ENCODE results near the gene NAPA. TPM values are rescaled to one million over a fixed set of nuclear protein-coding genes. Genes with fewer than 3 reads are reported as not detected.

Gene NAPA
- total RNA-seq = 59.2 TPM

DNA sequence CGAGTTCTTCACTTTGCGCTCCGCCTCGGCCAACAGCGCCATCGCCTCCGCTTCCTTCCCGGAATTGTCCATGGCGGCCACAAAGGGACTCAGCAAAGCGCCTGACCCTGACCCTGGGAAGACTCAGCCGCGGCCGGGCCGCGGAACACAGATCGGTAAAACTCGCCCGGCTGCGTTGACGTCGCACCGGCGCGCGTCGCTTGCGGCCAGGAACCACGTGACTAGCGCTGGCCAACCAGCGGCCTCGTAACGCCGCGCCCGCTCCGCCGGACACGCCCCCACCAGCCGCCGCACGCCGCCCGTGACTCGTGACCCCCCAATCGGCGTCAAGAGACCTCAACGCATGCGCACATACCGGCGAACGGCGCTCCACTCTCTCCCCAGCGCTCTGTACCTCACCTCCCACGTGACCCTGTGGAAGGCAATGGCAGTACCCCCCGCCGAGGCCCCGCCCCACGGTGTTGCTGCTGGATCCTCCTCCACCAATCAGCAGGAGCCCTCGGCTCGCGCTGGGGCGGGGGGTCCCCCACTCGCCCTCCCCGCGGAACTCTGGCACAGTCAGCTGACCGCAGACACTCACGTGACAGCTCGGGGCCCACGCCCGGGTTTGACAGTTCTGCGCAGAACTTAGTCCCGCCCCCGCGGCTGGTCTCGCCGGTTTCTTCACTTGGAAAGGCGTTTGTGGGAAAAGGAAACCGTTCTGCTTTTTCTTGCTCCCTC lies at the start of gene NAPA:
NAPA (minus strand) TSS at position 195 of the 720 bp plus-strand sequence; CDS start at position 72, 123 bp downstream.

DNA sequence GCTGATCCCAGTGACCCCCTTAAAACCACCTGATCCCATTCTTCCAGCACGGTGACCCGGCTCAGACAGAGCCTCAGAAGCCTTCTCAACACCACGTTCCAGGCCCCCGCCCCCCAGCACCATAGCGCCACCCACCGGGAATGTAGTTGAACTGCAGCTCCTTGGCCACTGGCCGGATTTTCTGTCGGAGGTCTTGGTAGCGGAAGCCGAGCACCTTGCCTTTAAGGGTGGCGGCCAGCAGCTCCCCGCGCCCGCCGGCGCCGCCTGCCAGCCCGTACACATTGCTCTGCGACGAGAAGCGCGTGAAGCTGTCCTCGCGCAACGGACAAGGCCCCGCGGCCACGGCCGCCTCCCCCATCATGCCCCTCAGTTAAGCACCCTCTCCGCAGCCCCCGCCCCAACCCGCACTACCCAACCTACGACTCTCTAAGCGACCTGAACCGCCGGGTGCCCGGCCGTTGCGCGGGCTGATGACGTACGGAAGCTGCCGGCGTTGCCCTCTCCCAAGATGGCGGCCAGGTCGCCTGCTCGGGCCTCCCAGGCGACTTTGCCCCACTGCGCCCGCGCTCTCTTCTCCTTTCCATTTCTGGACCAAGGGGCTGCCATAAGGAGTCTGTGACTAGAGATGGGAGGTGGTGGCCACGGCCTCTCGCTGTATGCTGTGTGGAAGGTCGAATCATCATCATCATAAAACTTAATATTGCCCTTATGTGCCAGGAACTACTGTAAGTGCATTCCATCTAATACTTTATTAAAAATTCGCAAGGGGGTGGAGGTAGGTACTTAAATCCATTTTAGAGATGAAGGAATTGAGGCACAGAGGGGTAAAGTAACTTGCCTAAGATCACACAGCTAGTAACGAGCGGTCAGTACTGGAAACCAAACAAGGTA lies 30.8 kb downstream of the NAPA start, which contains the start of gene KPTN:
KPTN (minus strand) TSS at position 420 of the 891 bp plus-strand sequence; CDS start at position 361, 59 bp downstream.

DNA sequence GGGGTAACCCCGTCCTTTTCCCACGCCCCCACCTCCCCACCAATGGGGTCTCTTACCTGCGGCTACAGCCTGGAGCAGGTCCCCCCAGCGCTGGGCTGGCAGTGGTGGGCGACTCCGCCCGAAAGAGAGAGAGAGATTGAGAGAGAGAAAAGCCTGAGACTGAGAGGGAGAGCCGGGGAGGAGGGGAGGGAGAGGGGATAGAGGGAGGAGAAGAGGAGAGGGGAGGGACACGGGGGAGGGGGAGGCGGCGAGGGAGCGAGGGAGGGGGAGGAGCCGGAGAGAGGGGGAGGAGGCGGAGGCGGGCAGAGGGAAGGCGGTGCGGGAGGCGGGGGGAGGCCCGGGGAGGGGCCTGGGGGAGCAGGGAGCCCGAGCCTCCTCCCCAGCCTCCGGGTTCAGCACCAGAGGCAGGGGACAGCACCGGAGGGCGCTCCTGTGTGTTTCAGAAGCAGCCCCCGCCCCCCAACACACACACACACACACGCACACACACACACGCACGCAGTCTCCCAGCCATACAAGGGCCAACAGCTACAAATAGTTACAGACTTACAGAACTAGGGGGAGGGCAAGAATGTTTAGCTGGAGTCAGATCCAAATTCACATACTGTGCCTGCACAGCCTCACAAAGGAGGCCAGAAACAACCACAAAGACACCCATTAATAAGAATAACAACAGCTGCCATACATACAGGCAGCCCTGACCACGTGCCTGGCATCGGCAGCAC lies 43.0 kb downstream of the NAPA start, which contains the start of gene SLC8A2:
SLC8A2 (minus strand) TSS at position 161 of the 725 bp plus-strand sequence. CDS start 5,490 bp downstream, outside the sequence.

Other genes starting within 250 kb of the NAPA start
- gene INAFM1, start 240.2 kb downstream of the NAPA start, total RNA-seq = 5.0 TPM
- 0.31 TPM for gene C5AR1, start 205.2 kb downstream of the NAPA start, total RNA-seq
- under 0.01 TPM for gene C5AR2, start 182.9 kb downstream of the NAPA start, total RNA-seq
- gene DHX34, start 165.7 kb downstream of the NAPA start, total RNA-seq = 23.2 TPM
- gene MEIS3, start 95.5 kb downstream of the NAPA start, total RNA-seq = 94.8 TPM
- gene SLC8A2, start 43.2 kb downstream of the NAPA start, total RNA-seq = 42.3 TPM
- 6.9 TPM for gene KPTN, start 30.8 kb downstream of the NAPA start, total RNA-seq
- under 0.01 TPM for gene ZNF541, start 58.1 kb upstream of the NAPA start, total RNA-seq
- 12.8 TPM for gene BICRA, start 94.1 kb upstream of the NAPA start, total RNA-seq
- gene EHD2, start 198.4 kb upstream of the NAPA start, total RNA-seq = 1.3 TPM
- 55.1 TPM for gene NOP53, start 230.5 kb upstream of the NAPA start, total RNA-seq

Data from parietal lobe (tissue), 1 donor.